Sigmoid colon (tissue), 7 donors: Measurements from ENCODE around the gene RSAD1. TPM values are rescaled to one million over a fixed set of nuclear protein-coding genes. Genes with fewer than 3 reads are reported as not detected.

Experiments
- DNase-seq: peaks from one replicate; pipeline ENCODE4 v3.0.0-alpha.2; 2019
- H3K27ac ChIP-seq, 4 donors: fragments of 200-600 bp; sonication (generic); one replicate each; pipeline ENCODE4 v1.5.1; 2016 to 2019; ENCODE audit warnings: mild to moderate bottlenecking in 1 of 4
- H3K27me3 ChIP-seq, 3 donors: fragments of 200-600 bp; sonication (generic); one replicate each; pipeline ENCODE4 v1.5.1; 2019; ENCODE audit warnings: mild to moderate bottlenecking in 1 of 3
- H3K36me3 ChIP-seq, 4 donors: fragments of 200-600 bp; sonication (generic); one replicate each; pipeline ENCODE4 v1.5.1; 2016 to 2019
- H3K4me1 ChIP-seq, 4 donors: fragments of 200-600 bp; sonication (generic); one replicate each; pipeline ENCODE4 v1.5.1; 2017 to 2019
- H3K4me3 ChIP-seq, 4 donors: fragments of 200-600 bp; sonication (generic); one replicate each; pipeline ENCODE4 v1.5.1; 2017 to 2019; ENCODE audit warnings: mild to moderate bottlenecking in 2 of 4, moderate library complexity in 1 of 4
- H3K9me3 ChIP-seq, 4 donors: fragments of 200-600 bp in 3 of 4; sonication (generic) in 3 of 4; one replicate each; pipeline versions ENCODE4 v1.5.1 to v1.6.1; 2013 to 2019
- EP300 ChIP-seq, 4 donors: sonication (generic); formaldehyde crosslinking; IDR thresholded peaks; one replicate each; pipeline ENCODE4 v1.6.1; 2017; ENCODE audit warnings: antibody characterized with exemption in 4 of 4
- POLR2A ChIP-seq, 2 donors: fragments of 450-650 bp; IDR thresholded peaks; one replicate each; pipeline ENCODE4 v1.6.1; 2016; ENCODE audit warnings: antibody characterized with exemption in 2 of 2, mild to moderate bottlenecking in 2 of 2, moderate library complexity in 2 of 2
- POLR2AphosphoS5 ChIP-seq, 4 donors: sonication (generic); formaldehyde crosslinking; IDR thresholded peaks; one replicate each; pipeline ENCODE4 v1.6.1; 2017; ENCODE audit warnings: antibody characterized with exemption in 4 of 4
- WGBS, 2 donors: extraction: QIAGEN DNeasy Blood & Tissue Kit; methylation state at CpG; one replicate each; pipeline ENCODE4 v1.1.7; 2013; 5-methylcytosine and 5-hydroxymethylcytosine counted together
- intact Hi-C: fragments of 100-400 bp; cut with DNase I; formaldehyde crosslinking; loops from one replicate; pipeline ENCODE4 v1.15.1; 2023
- polyA plus RNA-seq, 3 donors: library from polyadenylated mRNA; stranded (reverse); fragments of 200-250 nt; gene quantifications; one replicate each; pipeline ENCODE4 v1.2.3, GENCODE V29; 2013
- total RNA-seq, 4 donors: library from RNA; depleted of rRNA; stranded (reverse); fragments of >200 nt; gene quantifications; one replicate each; pipeline ENCODE4 v1.1.0, GENCODE V29; 2016
- TF ChIP-seq, protein P1 (sequence below), 4 experiments: fragments of 450-650 bp in 3 of 4; fragments of 200-600 bp in 1 of 4; IDR thresholded peaks; one replicate each; pipeline ENCODE4 v1.5.1; 2016 to 2019; ENCODE audit warnings: antibody characterized with exemption in 4 of 4, mild to moderate bottlenecking in 3 of 4, moderate library complexity in 2 of 4
- donor health status: healthy with polysubstance abuse.
- donor health status: Bipolar disorder and iron deficiency.
- donor health status: healthy.

The RSAD1 gene
- total and polyA plus RNA-seq, 7 donors, result 18.6 to 33.6 (median 23.2) TPM

DNA sequence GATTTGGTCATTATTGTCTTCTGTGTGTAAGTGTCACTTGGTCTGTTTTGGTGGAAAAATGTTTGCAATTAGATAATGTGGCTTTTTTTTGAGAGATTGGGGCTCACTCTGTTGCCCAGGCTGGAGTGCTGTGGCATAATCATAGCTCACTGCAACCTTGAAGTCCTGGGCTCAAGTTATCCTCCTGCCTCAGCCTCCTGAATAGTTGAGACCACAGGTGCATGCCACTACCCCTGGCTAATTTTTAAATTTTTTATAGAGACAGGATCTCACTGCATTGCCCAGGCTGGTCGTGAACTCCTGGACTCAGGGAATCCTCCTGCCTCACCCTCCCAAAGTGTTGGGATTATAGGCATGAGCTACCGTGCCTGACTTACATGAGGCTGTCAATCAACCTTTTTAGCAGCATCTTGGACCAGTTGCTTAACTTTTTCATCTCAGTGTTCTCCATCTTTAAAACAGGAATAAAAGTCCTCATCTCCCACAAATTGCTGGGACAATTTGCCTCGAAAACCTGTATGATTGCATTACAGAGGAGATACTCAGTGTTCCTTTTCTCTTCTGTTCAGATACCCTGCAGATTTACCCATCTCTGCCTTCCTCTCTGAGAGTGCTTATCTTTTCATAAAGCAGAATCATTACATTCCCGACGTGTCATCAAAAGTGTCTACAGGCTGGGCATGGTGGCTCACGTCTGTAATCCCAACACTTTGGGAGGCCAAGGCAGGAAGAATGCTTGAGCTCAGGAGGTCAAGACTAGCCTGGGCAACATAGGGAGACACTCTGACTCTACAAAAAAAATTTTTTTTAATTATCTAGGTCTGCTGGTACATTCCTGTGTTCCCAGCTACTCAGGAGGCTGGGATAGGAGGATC lies 33.6 kb upstream of the RSAD1 start:
- no peaks in the 10 kb centered on the region for H3K27me3 ChIP-seq
- intact Hi-C loops, result no loop called here
- H3K27ac ChIP-seq, result no peak overlapping the region
- 85 to 93% methylated on average over 6 of the region's 6 CpGs for WGBS, 2 donors
- TF ChIP-seq EP300 (IDR thresholded peaks at IDR 0.05), result no peak
- TF ChIP-seq, protein P1, sequence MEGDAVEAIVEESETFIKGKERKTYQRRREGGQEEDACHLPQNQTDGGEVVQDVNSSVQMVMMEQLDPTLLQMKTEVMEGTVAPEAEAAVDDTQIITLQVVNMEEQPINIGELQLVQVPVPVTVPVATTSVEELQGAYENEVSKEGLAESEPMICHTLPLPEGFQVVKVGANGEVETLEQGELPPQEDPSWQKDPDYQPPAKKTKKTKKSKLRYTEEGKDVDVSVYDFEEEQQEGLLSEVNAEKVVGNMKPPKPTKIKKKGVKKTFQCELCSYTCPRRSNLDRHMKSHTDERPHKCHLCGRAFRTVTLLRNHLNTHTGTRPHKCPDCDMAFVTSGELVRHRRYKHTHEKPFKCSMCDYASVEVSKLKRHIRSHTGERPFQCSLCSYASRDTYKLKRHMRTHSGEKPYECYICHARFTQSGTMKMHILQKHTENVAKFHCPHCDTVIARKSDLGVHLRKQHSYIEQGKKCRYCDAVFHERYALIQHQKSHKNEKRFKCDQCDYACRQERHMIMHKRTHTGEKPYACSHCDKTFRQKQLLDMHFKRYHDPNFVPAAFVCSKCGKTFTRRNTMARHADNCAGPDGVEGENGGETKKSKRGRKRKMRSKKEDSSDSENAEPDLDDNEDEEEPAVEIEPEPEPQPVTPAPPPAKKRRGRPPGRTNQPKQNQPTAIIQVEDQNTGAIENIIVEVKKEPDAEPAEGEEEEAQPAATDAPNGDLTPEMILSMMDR (IDR thresholded peaks at IDR 0.05), result no peak
- no peak for TF ChIP-seq POLR2A (IDR thresholded peaks at IDR 0.05)
- no peak for TF ChIP-seq POLR2AphosphoS5 (IDR thresholded peaks at IDR 0.05)
- no peaks in the 10 kb centered on the region for H3K9me3 ChIP-seq
- H3K4me1 ChIP-seq, result no peaks in the 10 kb centered on the region
- H3K36me3 ChIP-seq, result no peaks in the 10 kb centered on the region
- DNase-seq, result no peak
- no peak overlapping the region for H3K4me3 ChIP-seq

DNA sequence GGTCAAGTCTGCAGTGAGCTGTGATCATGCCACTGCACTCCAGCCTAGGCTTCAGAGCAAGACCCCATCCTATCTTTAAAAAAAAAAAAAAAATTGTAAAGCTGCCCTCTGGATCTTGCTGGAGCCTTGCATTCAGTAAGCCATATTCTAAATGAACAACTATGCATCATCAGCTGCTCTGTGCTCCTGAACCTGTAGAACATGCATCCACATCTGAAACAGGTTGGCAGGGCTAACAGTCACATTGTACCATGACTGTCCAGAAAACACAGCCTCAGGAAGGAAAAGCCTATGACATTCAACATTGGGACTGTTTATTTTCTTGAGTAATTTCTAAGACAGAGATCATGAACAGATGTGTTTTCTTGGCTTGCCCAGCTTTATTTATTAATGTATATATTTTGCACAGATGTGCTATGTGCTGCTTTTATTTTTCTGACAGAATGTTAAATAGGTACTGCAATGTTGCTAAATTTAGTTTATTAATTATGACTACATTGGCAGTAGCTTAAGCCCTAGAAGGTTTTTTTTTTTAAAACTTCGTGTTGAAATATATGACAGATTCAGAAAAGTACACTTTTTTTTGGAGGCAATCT lies 32.8 kb upstream of the RSAD1 start:
- H3K27me3 ChIP-seq, result no peaks in the 10 kb centered on the region

DNA sequence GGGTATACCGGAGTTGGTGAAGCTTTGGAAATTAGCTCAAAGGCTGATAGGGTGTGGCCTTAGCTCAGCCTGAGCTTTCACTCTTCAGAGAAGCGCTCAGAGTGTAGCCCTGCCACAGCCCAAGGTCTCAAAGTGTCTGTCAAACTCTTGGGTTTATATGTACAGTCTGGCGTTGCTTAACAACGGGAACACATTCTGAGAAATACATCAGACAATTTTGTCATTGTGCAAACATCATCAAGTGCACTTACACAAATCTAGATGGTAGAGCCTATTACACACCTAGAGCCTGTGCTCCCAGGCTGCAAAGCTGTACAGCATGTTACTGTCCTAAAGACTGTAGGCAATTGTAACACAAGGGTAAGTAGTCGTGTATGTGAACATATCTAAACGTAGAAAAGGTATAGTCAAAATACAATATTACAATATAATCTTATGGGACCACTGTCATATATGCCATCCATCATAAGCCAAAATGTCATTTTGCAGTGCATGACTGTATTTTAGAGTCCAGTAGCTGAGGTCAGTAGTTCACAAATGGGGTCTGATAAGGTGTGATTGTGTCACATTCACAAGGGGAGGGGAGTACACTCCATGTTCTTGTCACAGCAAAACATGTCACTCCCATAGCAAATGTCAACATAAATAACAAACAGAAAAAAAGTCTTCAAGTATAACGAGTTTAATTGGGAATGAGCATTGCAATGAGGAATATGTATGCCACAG lies 30.6 kb upstream of the RSAD1 start:
- no peak overlapping the region for H3K4me3 ChIP-seq
- TF ChIP-seq POLR2A (IDR thresholded peaks at IDR 0.05) (no peak), POLR2AphosphoS5 (IDR thresholded peaks at IDR 0.05) (no peak), EP300 (IDR thresholded peaks at IDR 0.05) (no peak)
- TF ChIP-seq, protein P1 (IDR thresholded peaks at IDR 0.05), result no peak
- no peaks in the 10 kb centered on the region for H3K36me3 ChIP-seq
- intact Hi-C loops, result no loop called here
- H3K27me3 ChIP-seq, result no peaks in the 10 kb centered on the region
- 22 to 73% methylated on average over 7 of the region's 7 CpGs for WGBS, 2 donors
- H3K4me1 ChIP-seq, result no peaks in the 10 kb centered on the region
- no peak overlapping the region for H3K27ac ChIP-seq
- no peak for DNase-seq
- H3K9me3 ChIP-seq, result no peaks in the 10 kb centered on the region

More for the DNA sequence above, 32.8 kb upstream of the RSAD1 start:
- Histone ChIP-seq H3K9me3 (no peaks in the 10 kb centered on the region), H3K27ac (no peak overlapping the region), H3K36me3 (no peaks in the 10 kb centered on the region), H3K4me1 (no peaks in the 10 kb centered on the region), H3K4me3 (no peak overlapping the region)
- DNase-seq, result no peak
- TF ChIP-seq POLR2A (IDR thresholded peaks at IDR 0.05) (no peak), POLR2AphosphoS5 (IDR thresholded peaks at IDR 0.05) (no peak), EP300 (IDR thresholded peaks at IDR 0.05) (no peak)
- TF ChIP-seq, protein P1 (IDR thresholded peaks at IDR 0.05), result no peak
- 18 to 37% methylated on average over 1 of the region's 1 CpG for WGBS, 2 donors
- intact Hi-C loops, result no loop called here

DNA sequence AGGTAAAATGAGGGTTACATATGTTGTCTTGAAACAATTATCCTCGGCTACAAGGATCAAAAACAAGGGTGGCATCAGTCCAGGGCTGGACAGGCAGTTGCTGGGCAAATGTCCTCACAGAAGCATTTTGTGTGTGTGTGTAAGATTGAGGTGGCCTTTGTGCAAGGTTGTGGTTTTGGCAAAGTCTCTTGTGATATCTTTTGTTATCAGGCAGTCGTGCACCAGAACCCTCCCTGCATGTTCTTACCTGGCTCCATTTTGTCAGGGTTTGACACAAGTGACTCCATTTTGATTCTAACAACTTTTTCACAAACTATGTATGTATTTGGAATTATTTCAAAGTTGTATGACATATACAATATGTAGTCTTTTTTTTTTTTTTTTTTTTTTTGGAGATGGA lies 30.0 kb upstream of the RSAD1 start:
- Histone ChIP-seq H3K27me3 (no peaks in the 10 kb centered on the region), H3K36me3 (no peaks in the 10 kb centered on the region), H3K4me1 (no peaks in the 10 kb centered on the region), H3K9me3 (no peaks in the 10 kb centered on the region), H3K27ac (no peak overlapping the region), H3K4me3 (no peak overlapping the region)
- TF ChIP-seq POLR2A (IDR thresholded peaks at IDR 0.05), result no peak
- TF ChIP-seq EP300 (IDR thresholded peaks at IDR 0.05), result no peak
- TF ChIP-seq POLR2AphosphoS5 (IDR thresholded peaks at IDR 0.05), result no peak
- TF ChIP-seq, protein P1 (IDR thresholded peaks at IDR 0.05), result no peak
- no peak for DNase-seq
- intact Hi-C loops, result no loop called here
- WGBS, 2 donors, result 33 to 74% methylated on average over 2 of the region's 2 CpGs
